Heart left ventricle (tissue), 13 donors: ENCODE results near the gene PTPRD.

Experiments
- CTCF ChIP-seq, 12 donors: fragments of 200-600 bp; sonication (generic) in 4 of 12; IDR thresholded peaks; one replicate each; pipeline versions ENCODE4 v1.5.0 to v1.8.0; 2018 to 2022; ENCODE audit warnings: antibody characterized with exemption in 12 of 12, mild to moderate bottlenecking in 5 of 12
- POLR2A ChIP-seq, 2 donors: fragments of 450-650 bp; IDR thresholded peaks; one replicate each; pipeline ENCODE4 v1.6.1; 2017; ENCODE audit warnings: antibody characterized with exemption in 2 of 2, mild to moderate bottlenecking in 2 of 2, moderate library complexity in 2 of 2
- donor health status: ischemic (EF 13 %, LVEDD 7.1; RV severe dilation, severe dysfunction).
- donor health status: DM: no; HTN: yes; CAD: no.
- donor health status: DM: no; HTN: no; CAD: no.
- donor health status: ischemic (EF 25% LVEDD 6.9; RV normal size, moderate dysfunction).
- donor health status: ischemic (EF 25% LVEDD 5.7; RV mildly dilated, moderate dysfunction).
- donor health status: ischemic (EF 35%, LVEDD 5.7; RV mildly dilated, moderate dysfunction).
- donor health status: nonischemic (EF 11% LVEDD 7.7; RV severe dilation, severe dysfunction).
- donor health status: DM: yes; HTN: yes; CAD: no.
- donor health status: PGD.
- donor health status: ischemic (EF 29% LVEDD 5.4; RV normal size, mild dysfunction).
- donor health status: nonischemic (EF 23%, LVEDD 6.1; RV moderate dilation, normal function).

GRCh38 chr9:10237584-10237983, 375.2 kb downstream of the PTPRD start:
- TF ChIP-seq CTCF (IDR thresholded peaks at IDR 0.05) (no peak), POLR2A (IDR thresholded peaks at IDR 0.05) (no peak)
